GM19351 (cell line): ENCODE results near the gene HERC2.
"Not testable (repeated sequence)": the region's sequence is repeated elsewhere in the genome, so short reads cannot be mapped to it uniquely, and the experiment has no call there.

Source experiments
- ATAC-seq: cut with Tn5 transposase; IDR thresholded peaks from one replicate; pipeline ENCODE4 v1.9.1; 2021; ENCODE audit warnings: mild to moderate bottlenecking, moderate library complexity; ENCODE audit not compliant: unreplicated experiment

The HERC2 gene

GRCh38 chr15:28182731-28183130 is 139.2 kb downstream of the HERC2 start:
- no peak for ATAC-seq

- no peak for ATAC-seq
Measured at GRCh38 chr15:28182216-28182615, 139.8 kb downstream of the HERC2 start.

- ATAC-seq = no peak
Measured at GRCh38 chr15:28181366-28181765, 140.6 kb downstream of the HERC2 start.

- ATAC-seq = no peak
Measured at GRCh38 chr15:28179270-28179669, 142.7 kb downstream of the HERC2 start.

GRCh38 chr15:28178727-28179126 is 143.3 kb downstream of the HERC2 start:
- no peak for ATAC-seq

- ATAC-seq = no peak
Measured at GRCh38 chr15:28178290-28178689, 143.7 kb downstream of the HERC2 start.

GRCh38 chr15:28169366-28169765 is 152.6 kb downstream of the HERC2 start:
- no peak for ATAC-seq

GRCh38 chr15:28168405-28169121 is 153.4 kb downstream of the HERC2 start:
- ATAC-seq = not testable (repeated sequence)

- ATAC-seq = no peak
Measured at GRCh38 chr15:28167042-28167441, 154.9 kb downstream of the HERC2 start.

GRCh38 chr15:28165791-28166190 is 156.2 kb downstream of the HERC2 start:
- no peak for ATAC-seq

GRCh38 chr15:28164876-28165275 is 157.1 kb downstream of the HERC2 start:
- no peak for ATAC-seq

- ATAC-seq = no peak
Measured at GRCh38 chr15:28154283-28154682, 167.7 kb downstream of the HERC2 start.

GRCh38 chr15:28153492-28154119 is 168.4 kb downstream of the HERC2 start:
- no peak for ATAC-seq

GRCh38 chr15:28152538-28152923 is 169.4 kb downstream of the HERC2 start:
- ATAC-seq = not testable (repeated sequence)

GRCh38 chr15:28151864-28152537 is 170.0 kb downstream of the HERC2 start:
- not testable (repeated sequence) for ATAC-seq

- no peak for ATAC-seq
Measured at GRCh38 chr15:28147801-28148200, 174.2 kb downstream of the HERC2 start.

- not testable (repeated sequence) for ATAC-seq
Measured at GRCh38 chr15:28145419-28145818, 176.6 kb downstream of the HERC2 start.

- no peak for ATAC-seq
Measured at GRCh38 chr15:28140062-28140461, 181.9 kb downstream of the HERC2 start.

GRCh38 chr15:28137408-28138039 is 184.5 kb downstream of the HERC2 start:
- not testable (repeated sequence) for ATAC-seq

- ATAC-seq = peak; percentile 100
Measured at GRCh38 chr15:28136236-28136904, 185.6 kb downstream of the HERC2 start.

GRCh38 chr15:28133281-28133680 is 188.7 kb downstream of the HERC2 start:
- no peak for ATAC-seq
